Common myeloid progenitor, CD34-positive (primary cell): ENCODE results near the gene PTMA. TPM values are rescaled to one million over a fixed set of nuclear protein-coding genes. Genes with fewer than 3 reads are reported as not detected.
"Not testable (repeated sequence)": the region's sequence is repeated elsewhere in the genome, so short reads cannot be mapped to it uniquely, and the experiment has no call there.

Source experiments
- CTCF ChIA-PET: fragments of 350-600 bp; sonication (Branson Sonifier 250); formaldehyde crosslinking; loops from one replicate; lab custom pipeline; 2021; ENCODE audit warnings: antibody characterized with exemption; lab: Charles Lee
- POLR2A ChIA-PET: fragments of 350-600 bp; sonication (Branson Sonifier 250); formaldehyde crosslinking; loops from one replicate; lab custom pipeline; 2021; ENCODE audit warnings: antibody characterized with exemption; lab: Charles Lee
- DNase-seq, 3 donors: peaks; one replicate each; pipeline versions ENCODE4 v3.0.0 to v3.0.0-alpha.2; 2013
- H3K27ac ChIP-seq, 2 experiments: 1 replicate in 1 of 2; 2 replicates in 1 of 2; pipeline ENCODE4 v1.7.0; 2013; ENCODE audit warnings: inconsistent platforms in 2 of 2, low read length in 2 of 2, mild to moderate bottlenecking in 2 of 2, low read depth in 1 of 2, moderate library complexity in 1 of 2; ENCODE audit not compliant: severe bottlenecking in 2 of 2, insufficient read depth in 1 of 2, poor library complexity in 1 of 2
- H3K27me3 ChIP-seq, 5 experiments: replicated peaks in 2 of 5; 1 replicate in 3 of 5; 2 replicates in 2 of 5; pipeline versions ENCODE4 v1.6.1 to v1.7.0; 2013; ENCODE audit warnings: low read length in 4 of 5, mild to moderate bottlenecking in 2 of 5, moderate library complexity in 2 of 5, inconsistent platforms in 1 of 5; ENCODE audit not compliant: insufficient read depth in 5 of 5, control insufficient read depth in 4 of 5
- H3K36me3 ChIP-seq, 4 experiments: 1 replicate in 2 of 4; 2 replicates in 2 of 4; pipeline versions ENCODE4 v1.6.1 to v1.7.0; 2013; ENCODE audit warnings: low read length in 3 of 4, control low read depth in 1 of 4, mild to moderate bottlenecking in 1 of 4; ENCODE audit not compliant: control insufficient read depth in 4 of 4, insufficient read depth in 4 of 4
- H3K4me1 ChIP-seq, 4 experiments: 1 replicate in 3 of 4; 2 replicates in 1 of 4; pipeline versions ENCODE4 v1.6.1 to v1.7.1; 2013; ENCODE audit warnings: low read length in 3 of 4, mild to moderate bottlenecking in 3 of 4, control low read depth in 1 of 4, inconsistent platforms in 1 of 4, moderate library complexity in 1 of 4; ENCODE audit not compliant: control insufficient read depth in 4 of 4, insufficient read depth in 4 of 4; ENCODE audit errors: control extremely low read depth in 1 of 4
- H3K4me3 ChIP-seq, 7 experiments: 1 replicate in 4 of 7; 2 replicates in 3 of 7; pipeline versions ENCODE4 v1.5.1 to v1.7.0; 2013; ENCODE audit warnings: mild to moderate bottlenecking in 7 of 7, low read length in 6 of 7, moderate library complexity in 6 of 7, inconsistent platforms in 2 of 7, low read depth in 2 of 7, control low read depth in 1 of 7; ENCODE audit not compliant: insufficient read depth in 4 of 7, control insufficient read depth in 1 of 7; ENCODE audit errors: extremely low read depth in 1 of 7
- H3K9me3 ChIP-seq, 5 experiments: 1 replicate in 4 of 5; 2 replicates in 1 of 5; pipeline versions ENCODE4 v1.6.1 to v1.7.1; 2013; ENCODE audit warnings: low read length in 4 of 5, mild to moderate bottlenecking in 2 of 5, inconsistent platforms in 1 of 5, low read depth in 1 of 5, moderate library complexity in 1 of 5; ENCODE audit not compliant: control insufficient read depth in 4 of 5, insufficient read depth in 2 of 5; ENCODE audit errors: control extremely low read depth in 1 of 5
- WGBS: methylation state at CpG from one replicate; pipeline ENCODE4 v1.1.5; 2013; ENCODE audit not compliant: insufficient coverage; 5-methylcytosine and 5-hydroxymethylcytosine counted together
- polyA plus RNA-seq: library from polyadenylated mRNA; unstranded; fragments of 120-200 nt; gene quantifications from one replicate; pipeline ENCODE4 v1.2.1, GENCODE V29; 2013

The PTMA gene, protein sequence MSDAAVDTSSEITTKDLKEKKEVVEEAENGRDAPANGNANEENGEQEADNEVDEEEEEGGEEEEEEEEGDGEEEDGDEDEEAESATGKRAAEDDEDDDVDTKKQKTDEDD
- 1,733 TPM for polyA plus RNA-seq

DNA sequence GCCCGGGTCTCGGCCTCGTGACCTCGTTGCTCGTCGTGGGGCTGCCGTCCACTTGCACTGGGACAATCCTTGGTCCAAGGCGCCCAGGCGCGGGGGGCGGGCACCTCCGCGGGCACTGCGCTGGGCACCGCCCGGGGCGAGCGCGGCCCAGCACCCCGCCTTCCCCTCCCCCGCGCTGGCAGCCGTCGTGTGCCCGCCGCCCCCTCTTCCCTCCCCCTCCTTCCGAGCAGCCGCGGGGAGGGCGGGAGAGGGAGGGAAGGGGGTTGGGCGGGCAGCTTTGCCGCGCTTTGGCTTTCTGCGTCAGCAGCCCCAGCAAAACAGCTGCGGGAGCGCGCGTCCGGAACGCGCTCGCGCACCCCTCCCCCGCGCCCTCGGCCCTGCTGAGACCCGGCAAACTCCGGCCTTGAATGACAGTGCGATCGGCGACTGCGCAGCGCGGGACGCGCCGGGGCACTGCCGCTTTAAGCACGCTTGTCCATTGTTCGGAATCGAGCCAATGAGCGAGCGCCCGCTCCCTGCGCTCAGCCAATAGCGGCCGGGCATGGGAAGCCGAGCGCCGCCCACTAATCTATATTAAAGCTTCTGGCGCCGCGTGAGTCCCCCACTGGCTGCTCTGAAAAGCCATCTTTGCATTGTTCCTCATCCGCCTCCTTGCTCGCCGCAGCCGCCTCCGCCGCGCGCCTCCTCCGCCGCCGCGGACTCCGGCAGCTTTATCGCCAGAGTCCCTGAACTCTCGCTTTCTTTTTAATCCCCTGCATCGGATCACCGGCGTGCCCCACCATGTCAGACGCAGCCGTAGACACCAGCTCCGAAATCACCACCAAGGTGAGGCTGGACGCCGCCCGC is at the start of gene PTMA:
Gene PTMA (plus strand): TSS at position 599 of the 846 bp plus-strand sequence. CDS start 182 bp downstream, at position 781.
- DNase-seq = peak; percentile 100
- Histone ChIP-seq H3K4me1 (peaks cover 8 to 44% (median 38%) of the 10 kb centered on the region in 4 experiments), H3K9me3 (no peaks in the 10 kb centered on the region), H3K27ac (peak within 1 kb of the TSS; percentile 100), H3K4me3 (peak within 1 kb of the TSS; percentile 86 to 97 (median 94)), H3K27me3 (no peaks in the 10 kb centered on the region), H3K36me3 (peaks cover 0 to 25% (median 15%) of the 10 kb centered on the region in 4 experiments)
- ChIA-PET POLR2A (interaction anchor here (0.6 to 3.1 kb wide), 11 partner anchors 18 to 94 kb away, joined by 3 to 21 read pairs (median 6); no protein-coding TSS in a partner anchor), CTCF (interaction anchor here (1.9 to 11.6 kb wide), 4 partner anchors 19 to 96 kb away, joined by 7 to 191 read pairs (median 34); no protein-coding TSS in a partner anchor)
- under 1% methylated on average over 61 of the region's 97 CpGs for WGBS

DNA sequence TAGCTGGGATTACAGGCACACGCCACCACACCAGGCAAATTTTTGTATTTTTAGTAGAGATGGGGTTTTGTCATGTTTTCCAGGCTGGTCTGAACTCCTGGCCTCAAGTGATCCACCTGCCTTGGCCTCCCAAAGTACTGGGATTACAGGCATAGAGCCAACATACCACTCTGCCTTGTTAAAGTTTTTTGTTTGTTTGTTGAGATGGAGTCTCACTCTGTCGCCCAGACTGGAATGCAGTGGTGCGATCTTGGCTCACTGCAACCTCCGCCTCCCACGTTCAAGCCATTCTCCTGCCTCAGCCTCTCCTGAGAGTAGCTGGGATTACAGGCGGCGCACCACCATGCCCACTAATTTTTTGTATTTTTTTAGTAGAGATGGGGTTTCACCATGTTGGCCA is 48.3 kb upstream of the PTMA start:
- CTCF ChIA-PET = interaction anchor here (0.8 to 13.1 kb wide), 6 partner anchors 9 to 56 kb away, joined by 3 to 133 read pairs (median 4); no protein-coding TSS in a partner anchor
- H3K27me3 ChIP-seq, H3K27ac ChIP-seq, DNase-seq, POLR2A ChIA-PET, H3K4me3 ChIP-seq, H3K9me3 ChIP-seq, H3K36me3 ChIP-seq: not testable (repeated sequence)
- 100% methylated on average over 3 of the region's 7 CpGs for WGBS
- peaks cover 0 to 37% (median 28%) of the 10 kb centered on the region in 4 experiments for H3K4me1 ChIP-seq

DNA sequence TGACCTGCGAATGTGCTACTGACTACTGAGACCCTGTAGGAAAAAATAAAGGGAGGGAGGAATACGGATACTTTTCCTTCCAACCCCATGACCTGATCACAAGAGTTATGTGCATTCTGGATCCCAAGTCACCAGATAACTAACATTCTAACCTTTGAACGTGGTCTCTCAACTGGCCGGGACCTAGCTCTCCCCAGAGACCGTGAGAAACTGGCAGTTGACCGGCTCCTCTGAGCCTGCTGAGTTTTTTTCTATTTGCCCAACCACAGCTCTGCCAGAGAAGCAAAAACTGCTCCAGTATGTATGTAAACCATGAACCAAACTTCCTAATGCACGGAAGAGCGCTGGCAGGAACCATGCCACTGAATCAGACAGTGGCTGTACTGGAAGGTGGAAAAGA is 47.5 kb upstream of the PTMA start:
- DNase-seq = no peak
- H3K27ac ChIP-seq = no peak overlapping the region

DNA sequence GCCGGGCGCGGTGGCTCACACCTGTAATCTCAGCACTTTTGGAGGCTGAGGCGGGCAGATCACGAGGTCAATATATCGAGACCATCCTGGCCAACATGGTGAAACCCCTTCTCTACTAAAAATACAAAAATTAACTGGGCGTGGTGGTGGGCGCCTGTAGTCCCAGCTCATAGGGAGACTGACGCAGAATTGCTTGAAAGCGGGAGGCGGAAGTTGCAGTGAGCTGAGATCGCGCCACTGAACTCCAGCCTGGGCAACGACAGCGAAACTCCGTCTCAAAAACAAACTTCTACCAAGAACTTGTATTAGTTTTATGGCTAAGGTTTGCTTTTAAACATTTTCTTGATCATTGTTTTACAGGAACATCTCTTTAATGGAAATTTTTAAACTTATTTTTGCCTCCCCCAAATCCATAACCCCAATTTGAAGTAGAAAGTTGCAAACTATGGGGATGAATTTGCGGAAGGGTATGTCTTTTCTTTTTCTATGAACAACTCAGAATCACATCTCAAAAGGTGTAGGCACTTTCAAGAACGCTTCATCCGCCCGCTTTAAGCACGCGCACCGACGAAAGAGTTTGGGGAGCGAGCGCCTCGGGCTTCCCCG is 46.8 kb upstream of the PTMA start:
- H3K4me1 ChIP-seq = peaks cover 5 to 48% (median 40%) of the 10 kb centered on the region in 4 experiments
- peak overlapping the region in 6 of 7 experiments; percentile 44 to 75 (median 52) for H3K4me3 ChIP-seq
- H3K9me3 ChIP-seq = no peaks in the 10 kb centered on the region
- ChIA-PET CTCF (interaction anchor here (0.7 to 13.1 kb wide), 7 partner anchors 13 to 53 kb away, joined by 3 to 133 read pairs (median 3); no protein-coding TSS in a partner anchor), POLR2A (interaction anchor here (0.8 to 1.6 kb wide), 4 partner anchors 19 to 47 kb away, joined by 3 to 6 read pairs (median 4); partner anchors contain the start of gene PTMA)
- DNase-seq = no peak
- peak overlapping the region in 1 of 2 experiments; percentile 81 for H3K27ac ChIP-seq
- WGBS = 59% methylated on average over 19 of the region's 28 CpGs
- no peaks in the 10 kb centered on the region for H3K36me3 ChIP-seq
- H3K27me3 ChIP-seq = no peaks in the 10 kb centered on the region

More for the DNA sequence above, 47.5 kb upstream of the PTMA start:
- 97% methylated on average over 8 of the region's 8 CpGs for WGBS
- ChIA-PET POLR2A (no interaction called here), CTCF (interaction anchor here (1.0 to 13.1 kb wide), 6 partner anchors 13 to 53 kb away, joined by 3 to 133 read pairs (median 4); no protein-coding TSS in a partner anchor)
- Histone ChIP-seq H3K27me3 (no peaks in the 10 kb centered on the region), H3K4me3 (no peak overlapping the region), H3K36me3 (no peaks in the 10 kb centered on the region), H3K4me1 (peaks cover 5 to 44% (median 34%) of the 10 kb centered on the region in 4 experiments), H3K9me3 (no peaks in the 10 kb centered on the region)

DNA sequence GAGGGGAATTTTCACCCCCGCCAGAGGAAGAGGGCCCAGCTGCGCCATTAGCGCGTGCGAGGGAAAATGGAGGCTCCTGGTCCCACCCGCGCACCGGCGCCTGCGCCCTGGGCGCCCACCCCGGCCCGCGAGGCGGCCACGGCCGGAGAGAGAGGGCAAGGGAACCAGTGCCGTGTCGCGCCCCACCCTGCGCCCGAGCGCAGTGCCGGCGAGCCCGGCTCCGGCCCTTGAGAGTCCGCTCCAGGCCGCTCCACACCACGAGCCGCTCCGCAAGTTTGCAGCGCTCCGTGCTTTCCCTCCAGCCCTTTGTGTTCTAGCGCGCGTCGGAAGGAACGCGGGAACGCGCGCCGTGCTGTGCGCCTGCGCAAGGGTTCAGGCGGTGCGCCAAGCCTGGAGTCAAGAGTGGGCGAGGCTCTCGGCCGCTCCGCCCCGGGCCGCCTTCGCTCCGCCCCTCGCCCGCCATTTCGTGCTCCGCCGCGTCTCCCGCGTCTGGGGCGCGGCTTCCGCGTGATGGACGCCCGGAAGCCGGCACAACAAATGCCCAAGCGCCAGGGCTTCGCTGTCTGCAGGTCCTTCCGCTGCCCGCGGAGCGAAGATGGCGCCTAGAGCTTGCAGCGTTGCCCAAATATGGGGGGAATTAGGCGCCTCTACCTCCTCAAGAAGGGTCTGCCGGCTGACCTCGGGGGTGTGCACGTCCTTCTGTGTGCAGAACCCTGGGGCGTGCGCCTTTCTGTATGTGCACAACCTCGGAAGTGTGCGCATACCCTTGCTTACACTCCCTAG is 46.1 kb upstream of the PTMA start:
- H3K4me1 ChIP-seq = peaks cover 5 to 55% (median 47%) of the 10 kb centered on the region in 4 experiments
- WGBS = 7% methylated on average over 69 of the region's 87 CpGs
- H3K4me3 ChIP-seq = peak overlapping the region; percentile 13 to 75 (median 51)
- H3K27ac ChIP-seq = peak overlapping the region in 1 of 2 experiments; percentile 81
- DNase-seq = peak; percentile 96 to 98 (median 98)
- POLR2A ChIA-PET = interaction anchor here (0.8 to 1.6 kb wide), 4 partner anchors 19 to 48 kb away, joined by 3 to 6 read pairs (median 4); partner anchors contain the start of gene PTMA
- H3K27me3 ChIP-seq = no peaks in the 10 kb centered on the region
- H3K9me3 ChIP-seq = no peaks in the 10 kb centered on the region
- H3K36me3 ChIP-seq = no peaks in the 10 kb centered on the region
- CTCF ChIA-PET = interaction anchor here (0.7 to 16.5 kb wide), 4 partner anchors 12 to 52 kb away, joined by 3 to 318 read pairs (median 68); no protein-coding TSS in a partner anchor
